ENCODE measurements around the gene SCAF4.

DNA sequence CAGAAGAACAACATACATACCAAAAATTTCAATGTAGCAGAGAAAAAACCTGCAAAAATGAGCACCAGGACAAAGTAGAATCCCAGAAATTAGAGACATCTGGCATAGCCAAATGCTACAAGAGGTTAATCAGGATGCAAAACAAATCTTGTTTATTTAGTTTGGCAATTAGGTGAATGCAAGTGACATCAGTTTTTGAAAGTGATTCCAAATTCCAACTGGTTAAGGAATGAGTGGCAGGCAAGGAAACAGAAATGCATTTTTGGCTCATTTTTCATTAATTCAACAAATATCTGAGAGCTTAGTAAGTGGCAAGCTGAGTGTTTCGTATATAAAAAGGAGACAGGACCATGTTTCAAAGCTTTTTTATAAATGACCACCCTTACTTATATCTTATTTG is 21.3 kb downstream of the SCAF4 start:
- TF ChIP-seq, protein P1, sequence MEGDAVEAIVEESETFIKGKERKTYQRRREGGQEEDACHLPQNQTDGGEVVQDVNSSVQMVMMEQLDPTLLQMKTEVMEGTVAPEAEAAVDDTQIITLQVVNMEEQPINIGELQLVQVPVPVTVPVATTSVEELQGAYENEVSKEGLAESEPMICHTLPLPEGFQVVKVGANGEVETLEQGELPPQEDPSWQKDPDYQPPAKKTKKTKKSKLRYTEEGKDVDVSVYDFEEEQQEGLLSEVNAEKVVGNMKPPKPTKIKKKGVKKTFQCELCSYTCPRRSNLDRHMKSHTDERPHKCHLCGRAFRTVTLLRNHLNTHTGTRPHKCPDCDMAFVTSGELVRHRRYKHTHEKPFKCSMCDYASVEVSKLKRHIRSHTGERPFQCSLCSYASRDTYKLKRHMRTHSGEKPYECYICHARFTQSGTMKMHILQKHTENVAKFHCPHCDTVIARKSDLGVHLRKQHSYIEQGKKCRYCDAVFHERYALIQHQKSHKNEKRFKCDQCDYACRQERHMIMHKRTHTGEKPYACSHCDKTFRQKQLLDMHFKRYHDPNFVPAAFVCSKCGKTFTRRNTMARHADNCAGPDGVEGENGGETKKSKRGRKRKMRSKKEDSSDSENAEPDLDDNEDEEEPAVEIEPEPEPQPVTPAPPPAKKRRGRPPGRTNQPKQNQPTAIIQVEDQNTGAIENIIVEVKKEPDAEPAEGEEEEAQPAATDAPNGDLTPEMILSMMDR (IDR thresholded peaks at IDR 0.05; ENCODE audit: extremely low read depth in 1 of 2, insufficient read depth in 1 of 2, low read depth in 1 of 2, low read length in 2 of 2) = no peak
- TF ChIP-seq EZH2 (IDR thresholded peaks at IDR 0.05; ENCODE audit: borderline replicate concordance, low read depth, low read length, severe bottlenecking) = no peak
- TF ChIP-seq, protein P2, sequence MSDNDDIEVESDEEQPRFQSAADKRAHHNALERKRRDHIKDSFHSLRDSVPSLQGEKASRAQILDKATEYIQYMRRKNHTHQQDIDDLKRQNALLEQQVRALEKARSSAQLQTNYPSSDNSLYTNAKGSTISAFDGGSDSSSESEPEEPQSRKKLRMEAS (IDR thresholded peaks at IDR 0.05; ENCODE audit: insufficient read depth, insufficient read length) = no peak
- no peak for TF ChIP-seq POLR2A (IDR thresholded peaks at IDR 0.05; ENCODE audit: low read depth, low read length)
- no peak for TF ChIP-seq POLR2AphosphoS5 (IDR thresholded peaks at IDR 0.05; ENCODE audit: insufficient read depth, low read depth, low read length)

All from endothelial cell of umbilical vein (primary cell).